IPS DF 6.9 (cell line): ENCODE results near the gene FUNDC2.

Experiments used
- DNase-seq: peaks from one replicate; pipeline ENCODE4 v3.0.0-alpha.2; 2013; ENCODE audit warnings: low read depth, low spot score
- H3K27ac ChIP-seq: one replicate; pipeline ENCODE4 v1.5.1; 2013; ENCODE audit warnings: low read length, control low read depth
- H3K27me3 ChIP-seq: 2 replicates; pipeline ENCODE4 v1.6.1; 2013; ENCODE audit warnings: mild to moderate bottlenecking, low read length; ENCODE audit not compliant: control insufficient read depth, insufficient read depth
- H3K36me3 ChIP-seq: 2 replicates; pipeline ENCODE4 v1.6.1; 2013; ENCODE audit warnings: low read length; ENCODE audit not compliant: control insufficient read depth, insufficient read depth
- H3K4me1 ChIP-seq: 2 replicates; pipeline ENCODE4 v1.6.1; 2013; ENCODE audit warnings: low read length; ENCODE audit not compliant: control insufficient read depth, insufficient read depth
- H3K4me3 ChIP-seq: 2 replicates; pipeline ENCODE4 v1.5.1; 2013; ENCODE audit warnings: mild to moderate bottlenecking, low read length
- H3K9me3 ChIP-seq: 2 replicates; pipeline ENCODE4 v1.6.1; 2013; ENCODE audit warnings: low read length, inconsistent platforms; ENCODE audit not compliant: control insufficient read depth, insufficient read depth
- WGBS: extraction: QIAGEN DNeasy Blood & Tissue Kit; methylation state at CpG from one replicate; pipeline ENCODE4 v1.1.7; 2013; ENCODE audit warnings: mixed read lengths, missing lambda C conversion rate; ENCODE audit not compliant: insufficient read length, insufficient coverage; 5-methylcytosine and 5-hydroxymethylcytosine counted together

Gene FUNDC2, protein sequence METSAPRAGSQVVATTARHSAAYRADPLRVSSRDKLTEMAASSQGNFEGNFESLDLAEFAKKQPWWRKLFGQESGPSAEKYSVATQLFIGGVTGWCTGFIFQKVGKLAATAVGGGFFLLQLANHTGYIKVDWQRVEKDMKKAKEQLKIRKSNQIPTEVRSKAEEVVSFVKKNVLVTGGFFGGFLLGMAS

DNA sequence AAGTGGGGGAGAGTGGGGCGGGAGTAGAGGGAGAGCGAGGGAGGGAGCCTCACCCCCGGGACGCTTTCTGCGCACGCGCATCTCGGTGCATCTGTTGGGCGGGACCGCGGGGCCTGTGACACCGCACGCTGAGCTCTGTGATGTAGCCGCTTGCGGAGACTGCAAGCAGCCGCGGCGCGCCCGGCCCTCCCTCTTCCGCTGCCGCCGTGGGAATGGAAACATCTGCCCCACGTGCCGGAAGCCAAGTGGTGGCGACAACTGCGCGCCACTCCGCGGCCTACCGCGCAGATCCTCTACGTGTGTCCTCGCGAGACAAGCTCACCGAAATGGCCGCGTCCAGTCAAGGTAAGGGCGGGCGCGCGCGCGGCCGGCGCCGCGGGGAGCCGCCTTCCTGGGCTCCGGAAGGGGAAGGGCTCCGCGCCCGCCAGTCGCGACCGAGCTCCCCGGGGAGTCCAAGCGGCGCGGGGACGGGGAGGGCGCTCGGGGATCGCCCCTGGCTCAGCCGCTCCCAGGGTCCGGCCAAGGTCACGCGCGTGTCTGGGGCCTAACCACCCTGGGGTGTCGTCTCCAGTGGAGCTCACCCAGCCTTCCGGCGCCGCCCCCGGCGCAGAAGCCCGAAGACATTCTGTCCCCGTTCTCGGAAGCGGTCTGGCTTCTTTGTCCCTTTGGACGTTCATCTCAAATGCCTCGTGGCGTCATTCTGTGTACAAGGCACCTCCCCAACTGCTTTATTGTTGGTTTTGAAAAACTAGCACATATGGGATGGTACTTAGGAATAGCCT is at the start of gene FUNDC2:
Gene FUNDC2, plus strand, starts transcription at position 118 of the 782 bp plus-strand sequence. Its CDS starts 95 bp downstream, at position 213.
- no CpG with 5 or more reads among the region's 82 CpGs for WGBS
- no peaks in the 10 kb centered on the region for H3K27me3 ChIP-seq
- H3K4me3 ChIP-seq = peak within 1 kb of the TSS; percentile 99
- no peaks in the 10 kb centered on the region for H3K4me1 ChIP-seq
- no peaks in the 10 kb centered on the region for H3K36me3 ChIP-seq
- peak; percentile 37 for DNase-seq
- H3K9me3 ChIP-seq = no peaks in the 10 kb centered on the region
- no peak within 1 kb of the TSS for H3K27ac ChIP-seq

DNA sequence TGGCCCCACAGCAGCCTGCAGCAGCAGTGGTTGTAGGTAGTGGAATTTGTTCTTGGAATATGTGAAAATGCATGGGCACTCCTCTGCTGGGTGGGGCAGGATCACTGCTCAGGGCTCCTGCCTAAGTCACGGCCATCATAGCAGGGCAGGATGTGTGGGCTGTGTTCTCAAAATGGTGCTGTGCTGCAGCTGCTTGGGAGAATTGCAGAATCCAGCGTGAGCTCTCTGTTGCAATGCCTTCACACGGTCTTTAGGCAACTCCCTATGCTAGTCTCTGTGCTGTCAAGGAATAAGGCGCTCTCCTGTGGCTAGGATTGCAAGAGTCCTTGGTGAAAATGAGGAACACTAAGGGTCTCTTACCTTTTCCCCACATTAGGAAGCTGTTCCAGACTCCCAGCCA is 47.0 kb upstream of the FUNDC2 start:
- no peaks in the 10 kb centered on the region for H3K36me3 ChIP-seq
- no CpG with 5 or more reads among the region's 4 CpGs for WGBS
- H3K27ac ChIP-seq = no peak overlapping the region
- no peak overlapping the region for H3K4me3 ChIP-seq
- no peaks in the 10 kb centered on the region for H3K4me1 ChIP-seq
- no peaks in the 10 kb centered on the region for H3K27me3 ChIP-seq
- no peak for DNase-seq
- no peaks in the 10 kb centered on the region for H3K9me3 ChIP-seq

DNA sequence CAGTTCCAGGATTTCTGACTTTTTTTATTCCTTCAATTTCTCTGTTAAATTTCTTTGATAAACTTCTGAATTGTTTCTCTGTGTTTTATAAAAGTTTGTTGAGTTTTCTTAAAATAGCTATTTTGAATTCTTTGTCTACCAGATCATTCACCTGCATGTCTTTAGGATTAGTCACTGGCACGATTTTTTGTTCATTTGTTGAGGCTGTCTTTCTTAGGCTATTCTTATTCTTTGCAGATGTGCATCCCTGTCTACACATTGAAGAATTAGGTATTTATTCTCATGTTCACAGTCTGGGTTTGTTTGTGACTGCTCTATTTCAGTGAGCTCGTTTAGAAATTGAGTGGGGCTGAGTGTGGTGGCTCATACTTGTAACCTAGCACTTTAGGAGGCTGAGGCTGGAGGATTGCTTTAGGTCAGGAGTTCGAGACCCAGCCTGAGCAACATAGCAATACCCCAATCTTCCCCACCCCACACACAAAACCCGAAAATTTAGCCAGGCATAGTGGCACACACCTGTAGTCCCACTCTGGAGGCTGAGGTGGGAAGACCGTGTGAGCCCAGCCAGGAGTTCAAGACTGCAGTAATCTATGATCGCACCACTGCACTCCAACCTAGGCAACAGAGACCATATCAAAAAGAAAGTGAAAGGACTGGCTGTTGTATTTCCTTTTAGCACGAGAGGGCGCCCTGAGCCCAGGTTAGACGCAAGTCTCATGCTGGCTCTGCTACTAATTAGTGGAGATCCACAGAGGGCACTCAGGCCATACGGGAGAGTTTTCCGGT is 46.1 kb upstream of the FUNDC2 start:
- no peak overlapping the region for H3K27ac ChIP-seq
- no CpG with 5 or more reads among the region's 11 CpGs for WGBS
- peak; percentile 22 for DNase-seq
- no peaks in the 10 kb centered on the region for H3K36me3 ChIP-seq
- H3K27me3 ChIP-seq = no peaks in the 10 kb centered on the region
- no peak overlapping the region for H3K4me3 ChIP-seq
- H3K4me1 ChIP-seq = no peaks in the 10 kb centered on the region
- no peaks in the 10 kb centered on the region for H3K9me3 ChIP-seq

DNA sequence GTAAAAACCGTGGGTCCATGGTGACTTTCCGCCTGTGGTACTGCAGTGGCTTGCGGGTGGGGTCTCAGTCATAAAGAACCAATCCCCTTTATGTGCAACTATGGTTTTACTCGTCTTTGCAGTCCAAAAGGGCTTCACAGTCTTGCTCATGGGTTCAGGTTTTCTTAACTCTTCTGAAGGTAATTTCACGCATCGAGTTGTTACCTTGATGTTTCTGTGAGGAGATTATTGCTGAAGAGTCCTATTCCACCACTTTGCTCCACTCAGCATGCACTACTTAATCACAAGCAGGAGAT is 45.6 kb upstream of the FUNDC2 start:
- H3K27ac ChIP-seq = no peak overlapping the region
- no peak overlapping the region for H3K4me3 ChIP-seq
- DNase-seq = no peak
- H3K27me3 ChIP-seq = no peaks in the 10 kb centered on the region
- no peaks in the 10 kb centered on the region for H3K4me1 ChIP-seq
- WGBS = no CpG with 5 or more reads among the region's 6 CpGs
- no peaks in the 10 kb centered on the region for H3K36me3 ChIP-seq
- H3K9me3 ChIP-seq = no peaks in the 10 kb centered on the region

DNA sequence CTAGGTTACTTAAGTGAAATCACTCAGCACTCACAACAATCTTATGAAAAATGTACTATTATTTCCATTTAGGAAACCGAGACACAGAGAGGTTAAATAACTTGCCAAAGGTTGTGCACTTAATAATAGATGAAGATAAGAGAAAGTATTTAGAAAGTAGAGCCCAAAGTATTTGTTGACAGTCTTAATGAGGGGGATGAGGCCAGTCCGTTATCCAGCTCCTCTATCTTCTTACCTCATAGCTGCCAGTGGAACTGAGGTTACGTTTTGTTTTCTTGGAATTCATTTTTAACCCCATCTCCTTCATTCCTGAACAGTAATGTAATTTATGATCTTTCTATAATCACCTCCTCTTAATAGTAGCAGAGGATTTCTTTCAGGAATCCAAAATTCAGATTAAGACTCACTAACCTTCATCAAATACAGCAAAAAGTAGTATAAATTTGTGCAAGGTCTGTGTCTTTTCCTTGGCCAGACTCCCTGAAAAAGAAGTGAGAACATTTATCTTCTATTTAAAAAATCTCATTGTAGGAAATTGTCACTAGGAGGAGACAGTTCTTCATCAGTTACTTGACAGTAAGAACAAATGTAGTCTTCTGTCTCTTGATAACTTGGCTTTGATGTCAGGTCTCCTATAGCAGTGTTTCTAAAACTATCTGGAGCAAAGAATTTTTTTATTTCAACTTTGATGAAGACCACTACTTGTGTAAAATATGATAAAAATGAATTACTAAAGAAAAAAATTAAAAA is 39.6 kb upstream of the FUNDC2 start:
- H3K36me3 ChIP-seq = no peaks in the 10 kb centered on the region
- H3K4me3 ChIP-seq = no peak overlapping the region
- H3K27me3 ChIP-seq = no peaks in the 10 kb centered on the region
- H3K4me1 ChIP-seq = no peaks in the 10 kb centered on the region
- no peak overlapping the region for H3K27ac ChIP-seq
- no CpG with 5 or more reads among the region's 3 CpGs for WGBS
- DNase-seq = no peak
- H3K9me3 ChIP-seq = no peaks in the 10 kb centered on the region

DNA sequence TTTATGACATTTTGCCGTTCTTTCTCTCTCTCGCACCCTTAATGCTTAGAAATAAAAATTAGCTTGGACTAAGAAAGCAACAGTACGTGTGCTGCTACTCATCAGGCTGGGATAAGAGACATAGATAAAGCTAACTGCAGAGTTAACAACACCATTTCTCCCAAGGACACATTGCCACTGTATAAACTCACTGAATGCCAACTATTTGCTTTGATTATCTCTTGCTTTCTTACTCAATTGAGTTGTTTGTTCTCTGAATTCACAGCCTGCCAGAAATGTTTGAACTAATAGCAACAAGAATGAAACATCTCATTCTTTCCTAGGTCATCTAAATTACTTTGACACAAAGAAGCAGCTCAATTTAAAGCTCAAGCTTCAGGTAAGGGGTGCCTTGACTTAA is 38.7 kb upstream of the FUNDC2 start:
- Histone ChIP-seq H3K27ac (no peak overlapping the region), H3K4me1 (no peaks in the 10 kb centered on the region), H3K4me3 (no peak overlapping the region), H3K9me3 (no peaks in the 10 kb centered on the region), H3K27me3 (no peaks in the 10 kb centered on the region), H3K36me3 (no peaks in the 10 kb centered on the region)
- no peak for DNase-seq
- WGBS = no CpG with 5 or more reads among the region's 3 CpGs

DNA sequence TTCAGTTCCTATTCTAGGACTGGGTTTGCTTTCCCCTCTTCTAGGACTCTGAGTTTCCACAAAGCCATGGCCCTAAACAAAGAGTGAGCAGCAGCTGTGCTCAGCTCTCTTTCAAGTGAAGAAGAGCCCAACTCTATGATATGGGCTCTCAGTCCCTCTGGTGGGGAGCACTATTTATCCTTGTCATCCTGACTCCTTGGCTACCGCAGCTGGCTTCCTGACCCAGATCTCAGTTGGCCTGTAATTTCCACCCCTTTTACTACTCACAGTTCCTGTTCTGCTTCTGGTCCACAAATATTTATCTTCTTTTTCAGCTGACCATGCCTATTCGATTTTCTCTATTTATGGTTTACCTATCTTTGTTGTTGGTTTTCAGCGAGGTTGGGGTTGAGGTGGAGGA is 37.9 kb upstream of the FUNDC2 start:
- no CpG with 5 or more reads among the region's 3 CpGs for WGBS
- no peaks in the 10 kb centered on the region for H3K4me1 ChIP-seq
- H3K9me3 ChIP-seq = no peaks in the 10 kb centered on the region
- H3K4me3 ChIP-seq = no peak overlapping the region
- no peaks in the 10 kb centered on the region for H3K27me3 ChIP-seq
- no peak for DNase-seq
- H3K27ac ChIP-seq = no peak overlapping the region
- H3K36me3 ChIP-seq = no peaks in the 10 kb centered on the region

DNA sequence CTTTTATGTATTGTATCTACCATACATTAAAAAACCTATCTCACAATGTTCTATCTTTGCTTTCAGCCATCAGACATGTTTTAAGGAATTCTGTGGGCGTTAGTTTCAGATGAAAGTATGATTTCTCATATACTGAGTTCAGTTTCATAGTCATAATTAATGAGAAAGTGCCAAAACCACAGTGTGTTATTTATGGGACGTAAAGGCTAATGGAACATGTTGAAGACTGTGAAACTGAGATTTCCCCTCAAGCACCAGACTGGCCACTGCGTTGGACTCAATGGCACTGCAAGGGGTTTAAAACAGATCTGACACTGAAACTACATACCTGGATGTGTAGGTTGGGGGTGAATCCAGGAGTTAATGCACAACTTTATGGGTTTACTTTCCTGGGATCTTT is 36.1 kb upstream of the FUNDC2 start:
- WGBS = no CpG with 5 or more reads among the region's 3 CpGs
- no peaks in the 10 kb centered on the region for H3K27me3 ChIP-seq
- no peaks in the 10 kb centered on the region for H3K4me1 ChIP-seq
- no peak overlapping the region for H3K4me3 ChIP-seq
- no peak for DNase-seq
- H3K27ac ChIP-seq = no peak overlapping the region
- H3K9me3 ChIP-seq = no peaks in the 10 kb centered on the region
- no peaks in the 10 kb centered on the region for H3K36me3 ChIP-seq

DNA sequence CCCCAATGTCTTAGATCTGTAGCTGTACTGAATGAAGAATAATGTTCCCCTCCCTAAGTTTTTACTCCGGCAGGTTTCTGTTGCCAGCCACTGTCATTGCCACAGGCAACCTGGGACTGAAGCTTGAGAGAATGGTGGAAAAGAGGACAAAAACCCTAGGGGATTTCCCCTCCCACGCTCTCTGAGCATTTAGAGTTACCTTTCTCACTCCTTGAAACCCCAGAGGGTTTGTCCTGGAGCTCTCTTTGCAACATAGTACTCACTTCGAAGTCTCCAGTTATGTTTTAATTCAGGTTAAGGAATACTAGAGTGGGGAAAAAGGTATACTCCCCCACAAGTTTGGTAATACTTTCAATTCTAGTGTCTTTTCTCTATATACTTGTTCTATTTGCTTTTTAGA is 35.6 kb upstream of the FUNDC2 start:
- WGBS = no CpG with 5 or more reads among the region's 3 CpGs
- no peaks in the 10 kb centered on the region for H3K9me3 ChIP-seq
- no peak for DNase-seq

DNA sequence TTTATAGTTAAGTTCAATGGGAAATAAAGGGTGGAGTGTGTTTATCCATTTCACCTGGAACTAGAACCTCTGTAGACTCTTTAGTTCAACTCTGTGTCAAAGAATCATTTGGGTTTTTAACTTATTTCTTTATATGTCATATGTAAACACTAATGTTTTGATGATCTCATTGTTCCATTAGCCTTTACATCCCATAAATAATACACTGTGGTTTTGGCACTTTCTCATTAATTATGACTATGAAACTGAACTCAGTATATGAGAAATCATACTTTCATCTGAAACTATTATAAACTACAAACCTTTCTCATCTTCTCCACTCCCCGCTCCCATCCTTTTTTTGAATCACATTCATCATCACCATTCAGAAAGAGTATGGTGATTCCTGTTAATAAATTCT is 35.2 kb upstream of the FUNDC2 start:
- H3K27ac ChIP-seq = no peak overlapping the region
- no peak overlapping the region for H3K4me3 ChIP-seq
- no peaks in the 10 kb centered on the region for H3K27me3 ChIP-seq
- H3K36me3 ChIP-seq = no peaks in the 10 kb centered on the region
- 100% methylated on average over 1 of the region's 1 CpG for WGBS
- DNase-seq = no peak
- H3K4me1 ChIP-seq = no peaks in the 10 kb centered on the region
- H3K9me3 ChIP-seq = no peaks in the 10 kb centered on the region

More for the DNA sequence above, 35.6 kb upstream of the FUNDC2 start:
- Histone ChIP-seq H3K36me3 (no peaks in the 10 kb centered on the region), H3K4me3 (no peak overlapping the region), H3K4me1 (no peaks in the 10 kb centered on the region), H3K27me3 (no peaks in the 10 kb centered on the region), H3K27ac (no peak overlapping the region)
